Lower lobe of right lung (tissue), 2 donors: ENCODE measurements around the gene AKAP5. TPM values are rescaled to one million over a fixed set of nuclear protein-coding genes. Genes with fewer than 3 reads are reported as not detected.

Source experiments
- ATAC-seq, 2 donors: fragments of 200-7000 bp; cut with Tn5 transposase; one replicate each; pipeline ENCODE4 v1.9.1; 2020 to 2022; ENCODE audit warnings: mild to moderate bottlenecking in 2 of 2, moderate library complexity in 2 of 2
- DNase-seq: peaks from one replicate; pipeline ENCODE4 v3.0.0-alpha.2; 2020
- H3K27ac ChIP-seq: fragments of 200-600 bp; one replicate; pipeline ENCODE4 v1.8.0; 2022
- H3K27me3 ChIP-seq: fragments of 200-600 bp; one replicate; pipeline ENCODE4 v1.8.0; 2022; ENCODE audit warnings: low read depth
- H3K36me3 ChIP-seq: fragments of 200-600 bp; one replicate; pipeline ENCODE4 v1.8.0; 2022; ENCODE audit warnings: mild to moderate bottlenecking
- H3K4me1 ChIP-seq: fragments of 200-600 bp; one replicate; pipeline ENCODE4 v1.8.0; 2022
- H3K4me3 ChIP-seq: fragments of 200-600 bp; one replicate; pipeline ENCODE4 v1.8.0; 2022; ENCODE audit warnings: mild to moderate bottlenecking
- H3K9me3 ChIP-seq: fragments of 200-600 bp; one replicate; pipeline ENCODE4 v1.8.0; 2022
- CTCF ChIP-seq: fragments of 200-600 bp; IDR thresholded peaks from one replicate; pipeline ENCODE4 v1.8.0; 2022; ENCODE audit warnings: antibody characterized with exemption, mild to moderate bottlenecking
- intact Hi-C: fragments of 100-400 bp; cut with DNase I; formaldehyde crosslinking; loops from one replicate; pipeline ENCODE4 v1.11.0; 2022
- total RNA-seq: library from RNA; stranded (reverse); fragmentation: NEBNext Ultra II Directional; extraction: Animal tissue kit (Norgen Biotek cat#: 25700); gene quantifications from one replicate; pipeline ENCODE4 v1.2.1, GENCODE V29; 2021
- donor health status: DM: no; HTN: yes; CAD: no; lungs with severe emphysema.

The AKAP5 gene
- total RNA-seq, 1 donor from 2014 or later, result 4.8 TPM

GRCh38 chr14:64438181-64438841 lies 27.0 kb upstream of the AKAP5 start:
- intact Hi-C loops, result no loop called here
- peaks cover 63% of the 10 kb centered on the region for H3K36me3 ChIP-seq
- DNase-seq (no peak), ATAC-seq (peak; percentile 65 to 81)
- H3K27me3 ChIP-seq, result no peaks in the 10 kb centered on the region
- H3K4me1 ChIP-seq, result no peaks in the 10 kb centered on the region
- TF ChIP-seq CTCF, result no peak
- no peaks in the 10 kb centered on the region for H3K9me3 ChIP-seq
- H3K4me3 ChIP-seq, result no peak overlapping the region
- peak overlapping the region; percentile 51 for H3K27ac ChIP-seq

- Histone ChIP-seq H3K36me3 (peaks cover 70% of the 10 kb centered on the region), H3K4me1 (no peaks in the 10 kb centered on the region), H3K27me3 (no peaks in the 10 kb centered on the region), H3K4me3 (no peak overlapping the region), H3K9me3 (no peaks in the 10 kb centered on the region), H3K27ac (peak overlapping the region; percentile 51)
- intact Hi-C loops, result no loop called here
- ATAC-seq (no peak), DNase-seq (no peak)
- TF ChIP-seq CTCF, result no peak
Observed at GRCh38 chr14:64439141-64439540, 26.2 kb upstream of the AKAP5 start.

GRCh38 chr14:64440494-64440893 lies 24.8 kb upstream of the AKAP5 start:
- intact Hi-C loops, result no loop called here
- Histone ChIP-seq H3K36me3 (peaks cover 69% of the 10 kb centered on the region), H3K4me1 (no peaks in the 10 kb centered on the region), H3K27ac (no peak overlapping the region), H3K9me3 (no peaks in the 10 kb centered on the region), H3K27me3 (no peaks in the 10 kb centered on the region), H3K4me3 (no peak overlapping the region)
- no peak for DNase-seq
- ATAC-seq, result no peak
- TF ChIP-seq CTCF, result no peak

- Histone ChIP-seq H3K36me3 (peaks cover 58% of the 10 kb centered on the region), H3K9me3 (no peaks in the 10 kb centered on the region), H3K4me3 (no peak overlapping the region), H3K27me3 (no peaks in the 10 kb centered on the region), H3K4me1 (no peaks in the 10 kb centered on the region), H3K27ac (no peak overlapping the region)
- intact Hi-C loops, result no loop called here
- TF ChIP-seq CTCF, result no peak
- DNase-seq (no peak), ATAC-seq (peak in 1 of 2 donors; percentile 24)
Observed at GRCh38 chr14:64442300-64442988, 22.9 kb upstream of the AKAP5 start.

GRCh38 chr14:64444140-64444539 lies 21.2 kb upstream of the AKAP5 start:
- ATAC-seq (no peak), DNase-seq (no peak)
- no peaks in the 10 kb centered on the region for H3K27me3 ChIP-seq
- peaks cover 52% of the 10 kb centered on the region for H3K36me3 ChIP-seq
- no peak overlapping the region for H3K27ac ChIP-seq
- H3K4me3 ChIP-seq, result no peak overlapping the region
- H3K4me1 ChIP-seq, result no peaks in the 10 kb centered on the region
- TF ChIP-seq CTCF, result no peak
- no peaks in the 10 kb centered on the region for H3K9me3 ChIP-seq
- intact Hi-C loops, result no loop called here
